Activated B cell treated with CpG ODN at 0.5 μM for 24 hours (primary cell): Measurements from ENCODE around the gene SIGMAR1. TPM values are rescaled to one million over a fixed set of nuclear protein-coding genes. Genes with fewer than 3 reads are reported as not detected.

Experiments
- ATAC-seq: fragments of 200-7000 bp; cut with Tn5 transposase; one replicate; pipeline ENCODE4 v1.10.0; 2021; ENCODE audit warnings: low read depth, mild to moderate bottlenecking, moderate library complexity
- CTCF ChIA-PET: fragments of 350-600 bp; sonication (Branson Sonifier 250); formaldehyde crosslinking; loops from one replicate; lab custom pipeline; 2021; ENCODE audit warnings: antibody characterized with exemption; lab: Charles Lee
- POLR2A ChIA-PET: fragments of 350-600 bp; sonication (Branson Sonifier 250); formaldehyde crosslinking; loops from one replicate; lab custom pipeline; 2021; ENCODE audit warnings: antibody characterized with exemption; lab: Charles Lee
- DNase-seq: peaks from one replicate; pipeline ENCODE4 v3.0.0; 2022
- H3K27ac Mint-ChIP-seq: one replicate; pipeline ENCODE4 v1.8.0; 2020; ENCODE audit warnings: mixed read lengths
- H3K27me3 Mint-ChIP-seq: one replicate; pipeline ENCODE4 v1.8.0; 2021; ENCODE audit warnings: mixed read lengths
- H3K36me3 Mint-ChIP-seq: one replicate; pipeline ENCODE4 v1.8.0; 2021; ENCODE audit warnings: low read depth, mixed read lengths
- H3K4me1 Mint-ChIP-seq: one replicate; pipeline ENCODE4 v1.8.0; 2021; ENCODE audit warnings: mixed read lengths
- H3K4me3 Mint-ChIP-seq: one replicate; pipeline ENCODE4 v1.8.0; 2020; ENCODE audit warnings: mild to moderate bottlenecking, mixed read lengths
- H3K9me3 Mint-ChIP-seq: one replicate; pipeline ENCODE4 v1.8.0; 2020; ENCODE audit warnings: mixed read lengths
- CTCF ChIP-seq: fragments of 200-600 bp; IDR thresholded peaks from one replicate; pipeline ENCODE4 v1.8.0; 2022; ENCODE audit warnings: antibody characterized with exemption, mild to moderate bottlenecking
- intact Hi-C: fragments of 100-400 bp; cut with micrococcal nuclease; formaldehyde crosslinking; loops from one replicate; pipeline ENCODE4 v1.15.1; 2024
- total RNA-seq: library from RNA; stranded (reverse); gene quantifications from 2 replicates; pipeline ENCODE4 v1.2.3, GENCODE V29; 2022

Gene SIGMAR1
- total RNA-seq, 1 donor from 2014 or later = 27.2 TPM

GRCh38 chr9:34684145-34684544 lies 46.6 kb upstream of the SIGMAR1 start:
- ChIA-PET POLR2A (no interaction called here), CTCF (no interaction called here)
- no peak for TF ChIP-seq CTCF
- Mint-ChIP-seq H3K27ac (no peak overlapping the region), H3K27me3 (peaks cover 2% of the 10 kb centered on the region), H3K4me1 (peaks cover 4% of the 10 kb centered on the region), H3K9me3 (no peaks in the 10 kb centered on the region), H3K36me3 (no peaks in the 10 kb centered on the region), H3K4me3 (no peak overlapping the region)
- intact Hi-C loops = no loop called here
- ATAC-seq (peak; percentile 21), DNase-seq (no peak)

- Mint-ChIP-seq H3K27ac (no peak overlapping the region), H3K9me3 (no peaks in the 10 kb centered on the region), H3K36me3 (no peaks in the 10 kb centered on the region), H3K27me3 (no peaks in the 10 kb centered on the region), H3K4me3 (no peak overlapping the region), H3K4me1 (no peaks in the 10 kb centered on the region)
- DNase-seq = no peak
- intact Hi-C loops = loop anchor here (1.0 kb wide), 1 partner anchor 26 kb away; no protein-coding TSS in a partner anchor
- ChIA-PET POLR2A (no interaction called here), CTCF (interaction anchor here (1.0 kb wide), 1 partner anchor 10 kb away, joined by 3 read pairs; no protein-coding TSS in a partner anchor)
- ATAC-seq = no peak
- TF ChIP-seq CTCF = no peak
Observed at GRCh38 chr9:34675869-34676268, 38.3 kb upstream of the SIGMAR1 start.

- Mint-ChIP-seq H3K4me3 (no peak overlapping the region), H3K36me3 (no peaks in the 10 kb centered on the region), H3K27me3 (no peaks in the 10 kb centered on the region), H3K4me1 (no peaks in the 10 kb centered on the region), H3K9me3 (peaks cover 4% of the 10 kb centered on the region), H3K27ac (no peak overlapping the region)
- CTCF ChIA-PET = interaction anchor here (1.0 kb wide), 1 partner anchor 11 kb away, joined by 3 read pairs; no protein-coding TSS in a partner anchor
- POLR2A ChIA-PET = no interaction called here
- DNase-seq = peak; percentile 24
- no peak for TF ChIP-seq CTCF
- ATAC-seq = peak; percentile 71
- intact Hi-C loops = loop anchor here (1.0 kb wide), 1 partner anchor 27 kb away; no protein-coding TSS in a partner anchor
Observed at GRCh38 chr9:34675048-34675714, 37.6 kb upstream of the SIGMAR1 start.

- ATAC-seq (no peak), DNase-seq (no peak)
- no peak overlapping the region for H3K4me3 Mint-ChIP-seq
- no peak for TF ChIP-seq CTCF
- peaks cover 8% of the 10 kb centered on the region for H3K9me3 Mint-ChIP-seq
- H3K27ac Mint-ChIP-seq = no peak overlapping the region
- no peaks in the 10 kb centered on the region for H3K27me3 Mint-ChIP-seq
- H3K4me1 Mint-ChIP-seq = no peaks in the 10 kb centered on the region
- CTCF ChIA-PET = no interaction called here
- intact Hi-C loops = no loop called here
- POLR2A ChIA-PET = no interaction called here
- H3K36me3 Mint-ChIP-seq = no peaks in the 10 kb centered on the region
Observed at GRCh38 chr9:34674440-34674839, 36.9 kb upstream of the SIGMAR1 start.

- POLR2A ChIA-PET = no interaction called here
- CTCF ChIA-PET = no interaction called here
Observed at GRCh38 chr9:34671307-34671706, 33.7 kb upstream of the SIGMAR1 start.

More at GRCh38 chr9:34671307-34671706, 33.7 kb upstream of the SIGMAR1 start:
- Mint-ChIP-seq H3K27ac (no peak overlapping the region), H3K4me3 (no peak overlapping the region), H3K4me1 (no peaks in the 10 kb centered on the region), H3K9me3 (peaks cover 15% of the 10 kb centered on the region), H3K27me3 (no peaks in the 10 kb centered on the region), H3K36me3 (peaks cover 4% of the 10 kb centered on the region)
- intact Hi-C loops = no loop called here
- no peak for ATAC-seq
- TF ChIP-seq CTCF = no peak
- DNase-seq = no peak
